LNCaP clone FGC (cell line): ENCODE measurements around the gene NAV3.

Experiments used
- DNase-seq: peaks from one replicate; pipeline ENCODE4 v3.0.0-alpha.2; 2011; ENCODE audit warnings: low read depth
- H3K4me3 ChIP-seq: 2 replicates; pipeline ENCODE4 v1.5.1; 2011; ENCODE audit warnings: mild to moderate bottlenecking, low read depth, low read length, control low read depth
- TF ChIP-seq, protein P1 (sequence below): IDR thresholded peaks from 2 replicates; pipeline ENCODE4 v1.5.1; 2012; ENCODE audit warnings: mild to moderate bottlenecking; ENCODE audit not compliant: control insufficient read depth, insufficient read depth; ENCODE audit errors: extremely low read depth

NAV3 gene, protein sequence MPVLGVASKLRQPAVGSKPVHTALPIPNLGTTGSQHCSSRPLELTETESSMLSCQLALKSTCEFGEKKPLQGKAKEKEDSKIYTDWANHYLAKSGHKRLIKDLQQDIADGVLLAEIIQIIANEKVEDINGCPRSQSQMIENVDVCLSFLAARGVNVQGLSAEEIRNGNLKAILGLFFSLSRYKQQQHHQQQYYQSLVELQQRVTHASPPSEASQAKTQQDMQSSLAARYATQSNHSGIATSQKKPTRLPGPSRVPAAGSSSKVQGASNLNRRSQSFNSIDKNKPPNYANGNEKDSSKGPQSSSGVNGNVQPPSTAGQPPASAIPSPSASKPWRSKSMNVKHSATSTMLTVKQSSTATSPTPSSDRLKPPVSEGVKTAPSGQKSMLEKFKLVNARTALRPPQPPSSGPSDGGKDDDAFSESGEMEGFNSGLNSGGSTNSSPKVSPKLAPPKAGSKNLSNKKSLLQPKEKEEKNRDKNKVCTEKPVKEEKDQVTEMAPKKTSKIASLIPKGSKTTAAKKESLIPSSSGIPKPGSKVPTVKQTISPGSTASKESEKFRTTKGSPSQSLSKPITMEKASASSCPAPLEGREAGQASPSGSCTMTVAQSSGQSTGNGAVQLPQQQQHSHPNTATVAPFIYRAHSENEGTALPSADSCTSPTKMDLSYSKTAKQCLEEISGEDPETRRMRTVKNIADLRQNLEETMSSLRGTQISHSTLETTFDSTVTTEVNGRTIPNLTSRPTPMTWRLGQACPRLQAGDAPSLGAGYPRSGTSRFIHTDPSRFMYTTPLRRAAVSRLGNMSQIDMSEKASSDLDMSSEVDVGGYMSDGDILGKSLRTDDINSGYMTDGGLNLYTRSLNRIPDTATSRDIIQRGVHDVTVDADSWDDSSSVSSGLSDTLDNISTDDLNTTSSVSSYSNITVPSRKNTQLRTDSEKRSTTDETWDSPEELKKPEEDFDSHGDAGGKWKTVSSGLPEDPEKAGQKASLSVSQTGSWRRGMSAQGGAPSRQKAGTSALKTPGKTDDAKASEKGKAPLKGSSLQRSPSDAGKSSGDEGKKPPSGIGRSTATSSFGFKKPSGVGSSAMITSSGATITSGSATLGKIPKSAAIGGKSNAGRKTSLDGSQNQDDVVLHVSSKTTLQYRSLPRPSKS (N-terminal part only)

DNA sequence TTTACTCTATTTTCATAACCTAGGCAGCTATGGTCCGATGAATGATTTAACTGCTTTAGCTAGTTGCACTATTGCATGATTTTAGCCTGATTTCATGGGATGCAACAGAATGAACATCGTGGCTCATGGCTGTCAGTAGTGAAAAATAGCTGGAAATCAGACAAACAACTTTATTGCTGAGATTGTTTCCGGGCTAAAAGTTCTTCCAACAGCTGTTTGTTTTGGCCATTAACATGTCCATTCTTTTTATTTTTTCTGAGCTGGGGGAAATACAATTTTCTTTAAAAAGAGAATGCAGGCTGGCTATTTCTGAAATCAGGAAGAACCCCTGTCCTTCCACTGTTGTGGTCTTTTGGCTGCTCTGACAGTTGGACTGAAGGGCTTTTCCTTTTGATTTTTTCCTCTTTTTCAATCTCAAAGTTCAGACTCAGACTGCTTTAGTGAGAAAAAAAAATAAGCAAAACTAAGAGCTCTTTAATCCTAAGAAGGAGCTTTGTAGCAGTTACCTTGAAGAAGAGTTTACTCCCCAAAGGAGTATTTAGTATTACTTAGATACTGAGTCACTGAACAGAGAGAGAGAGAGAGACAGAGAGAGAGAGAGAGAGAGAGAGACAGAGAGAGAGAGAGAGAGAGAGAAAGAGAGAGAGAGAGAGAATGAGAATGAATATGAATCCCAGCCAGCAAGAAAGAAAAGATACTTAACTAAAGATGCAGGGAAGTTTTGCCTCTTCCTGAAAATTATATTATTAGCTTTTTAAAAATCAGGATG, at the start of gene NAV3:
NAV3 (plus strand) TSS at position 312 of the 769 bp plus-strand sequence. CDS start 568 bp downstream, outside the sequence.
- no peak for DNase-seq
- no peak within 1 kb of the TSS for H3K4me3 ChIP-seq
- TF ChIP-seq, protein P1, sequence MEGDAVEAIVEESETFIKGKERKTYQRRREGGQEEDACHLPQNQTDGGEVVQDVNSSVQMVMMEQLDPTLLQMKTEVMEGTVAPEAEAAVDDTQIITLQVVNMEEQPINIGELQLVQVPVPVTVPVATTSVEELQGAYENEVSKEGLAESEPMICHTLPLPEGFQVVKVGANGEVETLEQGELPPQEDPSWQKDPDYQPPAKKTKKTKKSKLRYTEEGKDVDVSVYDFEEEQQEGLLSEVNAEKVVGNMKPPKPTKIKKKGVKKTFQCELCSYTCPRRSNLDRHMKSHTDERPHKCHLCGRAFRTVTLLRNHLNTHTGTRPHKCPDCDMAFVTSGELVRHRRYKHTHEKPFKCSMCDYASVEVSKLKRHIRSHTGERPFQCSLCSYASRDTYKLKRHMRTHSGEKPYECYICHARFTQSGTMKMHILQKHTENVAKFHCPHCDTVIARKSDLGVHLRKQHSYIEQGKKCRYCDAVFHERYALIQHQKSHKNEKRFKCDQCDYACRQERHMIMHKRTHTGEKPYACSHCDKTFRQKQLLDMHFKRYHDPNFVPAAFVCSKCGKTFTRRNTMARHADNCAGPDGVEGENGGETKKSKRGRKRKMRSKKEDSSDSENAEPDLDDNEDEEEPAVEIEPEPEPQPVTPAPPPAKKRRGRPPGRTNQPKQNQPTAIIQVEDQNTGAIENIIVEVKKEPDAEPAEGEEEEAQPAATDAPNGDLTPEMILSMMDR = no peak

DNA sequence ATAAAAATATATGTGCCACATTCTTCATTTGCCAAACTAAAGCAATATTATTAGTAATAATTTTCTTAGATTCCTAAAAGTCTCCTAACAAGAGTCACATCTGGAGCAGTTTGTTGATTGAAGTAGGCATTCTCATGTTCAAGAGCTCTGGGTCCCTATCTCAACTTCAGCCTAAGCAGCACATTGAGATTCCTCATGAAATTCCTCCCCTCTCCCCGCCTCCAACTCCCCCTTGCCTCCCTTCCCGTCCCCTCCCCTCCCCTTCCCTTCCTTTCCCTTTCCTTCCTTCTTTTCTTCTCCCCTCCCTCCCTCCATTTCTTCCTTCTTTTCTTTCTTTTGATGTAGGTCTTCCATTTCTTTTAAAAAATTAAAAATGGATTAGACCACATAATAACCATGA, 48.7 kb upstream of the NAV3 start:
- no peak overlapping the region for H3K4me3 ChIP-seq
- DNase-seq = no peak
- TF ChIP-seq, protein P1 = no peak

DNA sequence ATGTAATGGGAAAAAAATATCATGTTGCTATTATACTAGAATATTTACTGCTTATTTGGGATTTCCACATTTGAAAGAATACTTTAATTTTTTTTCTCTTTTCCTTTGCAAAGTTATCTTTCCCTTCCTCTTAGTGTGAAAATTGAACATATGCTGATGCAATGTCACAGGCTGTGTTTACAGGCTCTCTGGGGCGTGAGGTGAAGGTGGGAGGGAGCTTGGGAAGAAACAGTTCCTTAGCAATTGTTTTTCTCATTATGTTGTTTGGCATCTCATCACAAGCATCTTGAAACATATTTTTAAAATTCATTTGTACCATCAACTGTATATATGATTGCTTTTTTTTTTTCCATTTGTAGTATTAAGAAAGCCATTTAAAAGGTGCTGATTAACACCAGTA, 47.9 kb upstream of the NAV3 start:
- DNase-seq = no peak
- no peak overlapping the region for H3K4me3 ChIP-seq
- TF ChIP-seq, protein P1 = no peak

- TF ChIP-seq, protein P1 = no peak
- H3K4me3 ChIP-seq = no peak overlapping the region
- no peak for DNase-seq
These were observed 45.5 kb upstream of the NAV3 start for GRCh38 chr12:77785211-77785610.

DNA sequence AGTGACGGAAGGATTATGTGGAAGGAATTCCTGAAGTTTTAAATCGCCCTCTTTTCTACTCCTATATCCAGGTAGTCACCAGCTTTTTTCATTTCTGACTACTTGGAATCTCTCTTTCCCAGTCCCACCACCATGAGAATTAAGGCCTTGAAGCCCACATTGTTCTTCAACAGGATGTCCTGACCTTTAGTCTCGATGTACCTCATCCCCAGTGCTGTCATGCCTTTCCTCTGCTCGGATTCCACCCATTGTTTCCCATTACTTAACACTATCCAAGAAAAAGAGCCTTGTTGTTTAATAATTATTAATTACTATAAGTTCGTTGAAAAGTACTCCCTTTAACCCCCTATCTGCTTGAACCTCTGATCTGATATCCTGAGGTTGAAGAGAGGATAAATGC, 44.0 kb upstream of the NAV3 start:
- no peak overlapping the region for H3K4me3 ChIP-seq
- no peak for DNase-seq
- TF ChIP-seq, protein P1 = no peak
